ENCODE measurements around the gene GATB.

DNA sequence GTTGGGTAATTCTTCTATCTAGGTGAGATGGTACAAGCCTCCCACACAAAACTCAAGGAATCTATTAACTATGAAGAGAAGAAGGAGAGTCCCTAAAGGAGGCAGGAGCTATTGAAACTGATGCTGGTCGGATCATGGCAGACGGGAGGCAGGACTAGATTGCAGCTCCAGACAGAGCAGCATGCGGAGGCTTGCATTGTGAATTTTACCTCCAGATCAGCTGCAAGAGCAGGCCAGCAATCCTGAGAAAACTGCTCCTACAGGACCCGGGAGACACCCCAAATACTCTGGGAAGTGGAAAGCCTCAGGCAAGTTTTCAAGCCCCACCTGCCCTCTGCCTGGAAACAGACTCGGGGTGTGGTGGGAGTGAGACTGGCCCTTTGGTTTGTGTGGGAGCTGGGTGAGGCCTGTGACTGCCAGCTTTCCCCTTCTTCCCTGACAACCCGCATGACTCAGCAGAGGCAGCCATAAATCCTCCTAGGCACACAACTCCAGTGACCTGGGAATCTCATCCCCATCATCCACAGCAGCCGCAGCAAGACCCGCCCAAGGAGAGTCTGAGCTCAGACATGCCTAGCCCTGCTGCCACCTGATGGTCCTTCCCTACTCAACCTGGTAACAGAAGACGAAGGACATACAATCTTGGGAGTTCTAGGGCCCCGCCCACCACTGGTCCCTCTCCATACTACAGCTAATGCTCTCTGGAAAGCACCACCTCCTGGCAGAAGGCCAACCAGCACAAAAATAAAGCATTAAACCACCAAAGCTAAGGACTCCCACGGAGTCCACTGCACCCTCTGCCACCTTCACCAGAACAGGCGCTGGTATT lies 30.9 kb downstream of the GATB start:
- TF ChIP-seq EZH2 (IDR thresholded peaks at IDR 0.05; ENCODE audit: low read length) = no peak
- TF ChIP-seq, protein P1, sequence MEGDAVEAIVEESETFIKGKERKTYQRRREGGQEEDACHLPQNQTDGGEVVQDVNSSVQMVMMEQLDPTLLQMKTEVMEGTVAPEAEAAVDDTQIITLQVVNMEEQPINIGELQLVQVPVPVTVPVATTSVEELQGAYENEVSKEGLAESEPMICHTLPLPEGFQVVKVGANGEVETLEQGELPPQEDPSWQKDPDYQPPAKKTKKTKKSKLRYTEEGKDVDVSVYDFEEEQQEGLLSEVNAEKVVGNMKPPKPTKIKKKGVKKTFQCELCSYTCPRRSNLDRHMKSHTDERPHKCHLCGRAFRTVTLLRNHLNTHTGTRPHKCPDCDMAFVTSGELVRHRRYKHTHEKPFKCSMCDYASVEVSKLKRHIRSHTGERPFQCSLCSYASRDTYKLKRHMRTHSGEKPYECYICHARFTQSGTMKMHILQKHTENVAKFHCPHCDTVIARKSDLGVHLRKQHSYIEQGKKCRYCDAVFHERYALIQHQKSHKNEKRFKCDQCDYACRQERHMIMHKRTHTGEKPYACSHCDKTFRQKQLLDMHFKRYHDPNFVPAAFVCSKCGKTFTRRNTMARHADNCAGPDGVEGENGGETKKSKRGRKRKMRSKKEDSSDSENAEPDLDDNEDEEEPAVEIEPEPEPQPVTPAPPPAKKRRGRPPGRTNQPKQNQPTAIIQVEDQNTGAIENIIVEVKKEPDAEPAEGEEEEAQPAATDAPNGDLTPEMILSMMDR (optimal IDR thresholded peaks at IDR 0.05 in 1 of 3, IDR thresholded peaks at IDR 0.05 in 1 of 3, conservative IDR thresholded peaks at IDR 0.05 in 1 of 3; ENCODE audit: extremely low read depth in 1 of 3, insufficient read depth in 2 of 3, low read length in 3 of 3) = peak in 2 of 3 experiments; percentile 12 to 26

Data from keratinocyte (primary cell).